ENCODE data around the gene GCDH. TPM values are rescaled to one million over a fixed set of nuclear protein-coding genes. Genes with fewer than 3 reads are reported as not detected.

GCDH gene
- total RNA-seq, 2 experiments from 2014 or later = 35.4 to 41.7 TPM

- H3K36me3 Mint-ChIP-seq (ENCODE audit: low read depth) = peaks cover 53% of the 10 kb centered on the region
- peaks cover 67% of the 10 kb centered on the region for H3K4me1 Mint-ChIP-seq
- H3K27ac Mint-ChIP-seq = peak overlapping the region; percentile 96
- POLR2A ChIA-PET = no interaction called here
- no peaks in the 10 kb centered on the region for H3K9me3 Mint-ChIP-seq
- no peak for DNase-seq
- H3K27me3 Mint-ChIP-seq = no peaks in the 10 kb centered on the region
- peak overlapping the region; percentile 100 for H3K4me3 Mint-ChIP-seq
- CTCF ChIA-PET = no interaction called here
Observed at GRCh38 chr19:12939975-12940423, 49.0 kb downstream of the GCDH start.

GRCh38 chr19:12940897-12941296 is 49.9 kb downstream of the GCDH start:
- no peak for DNase-seq
- Mint-ChIP-seq H3K4me1 (peaks cover 75% of the 10 kb centered on the region), H3K36me3 (ENCODE audit: low read depth) (peaks cover 61% of the 10 kb centered on the region), H3K27me3 (no peaks in the 10 kb centered on the region), H3K27ac (peak overlapping the region; percentile 77), H3K4me3 (peak overlapping the region; percentile 100), H3K9me3 (no peaks in the 10 kb centered on the region)
- POLR2A ChIA-PET = no interaction called here
- CTCF ChIA-PET = interaction anchor here (0.6 kb wide), 1 partner anchor 609 kb away, joined by 3 read pairs; no protein-coding TSS in a partner anchor

GRCh38 chr19:12943437-12944044 is 52.6 kb downstream of the GCDH start:
- DNase-seq = no peak
- peaks cover 69% of the 10 kb centered on the region for H3K4me1 Mint-ChIP-seq
- POLR2A ChIA-PET = no interaction called here
- peak overlapping the region; percentile 31 for H3K4me3 Mint-ChIP-seq
- peak overlapping the region; percentile 42 for H3K27ac Mint-ChIP-seq
- peaks cover 73% of the 10 kb centered on the region for H3K36me3 Mint-ChIP-seq (ENCODE audit: low read depth)
- no peaks in the 10 kb centered on the region for H3K27me3 Mint-ChIP-seq
- no peaks in the 10 kb centered on the region for H3K9me3 Mint-ChIP-seq
- CTCF ChIA-PET = interaction anchor here (0.5 to 0.6 kb wide), 2 partner anchors 329 to 643 kb away, joined by 3 read pairs; no protein-coding TSS in a partner anchor

- H3K9me3 Mint-ChIP-seq = no peaks in the 10 kb centered on the region
- ChIA-PET POLR2A (no interaction called here), CTCF (interaction anchor here (0.5 to 0.7 kb wide), 3 partner anchors 33 to 644 kb away, joined by 3 to 4 read pairs (median 3); no protein-coding TSS in a partner anchor)
- peak overlapping the region; percentile 96 for H3K27ac Mint-ChIP-seq
- no peak overlapping the region for H3K4me3 Mint-ChIP-seq
- H3K27me3 Mint-ChIP-seq = no peaks in the 10 kb centered on the region
- H3K4me1 Mint-ChIP-seq = peaks cover 69% of the 10 kb centered on the region
- no peak for DNase-seq
- H3K36me3 Mint-ChIP-seq (ENCODE audit: low read depth) = peaks cover 69% of the 10 kb centered on the region
Observed at GRCh38 chr19:12944104-12944674, 53.2 kb downstream of the GCDH start.

GRCh38 chr19:12945479-12946091 is 54.6 kb downstream of the GCDH start, which contains the start of gene RAD23A:
Gene RAD23A (plus strand): TSS chr19:12945862. CDS start chr19:12945949, 87 bp downstream.
- Mint-ChIP-seq H3K36me3 (ENCODE audit: low read depth) (peaks cover 62% of the 10 kb centered on the region), H3K27ac (peak within 1 kb of the TSS; percentile 96), H3K4me1 (peaks cover 60% of the 10 kb centered on the region), H3K27me3 (no peaks in the 10 kb centered on the region), H3K4me3 (peak within 1 kb of the TSS; percentile 95), H3K9me3 (no peaks in the 10 kb centered on the region)
- POLR2A ChIA-PET = no interaction called here
- DNase-seq = peak; percentile 98
- CTCF ChIA-PET = interaction anchor here (7.2 kb wide), 1 partner anchor 20 kb away, joined by 31 read pairs; no protein-coding TSS in a partner anchor

- H3K9me3 Mint-ChIP-seq = no peaks in the 10 kb centered on the region
- peak overlapping the region; percentile 95 for H3K4me3 Mint-ChIP-seq
- peak; percentile 58 for DNase-seq
- ChIA-PET POLR2A (no interaction called here), CTCF (interaction anchor here (7.2 kb wide), 1 partner anchor 19 kb away, joined by 31 read pairs; no protein-coding TSS in a partner anchor)
- H3K27ac Mint-ChIP-seq = peak overlapping the region; percentile 94
- peaks cover 63% of the 10 kb centered on the region for H3K36me3 Mint-ChIP-seq (ENCODE audit: low read depth)
- H3K27me3 Mint-ChIP-seq = no peaks in the 10 kb centered on the region
- H3K4me1 Mint-ChIP-seq = peaks cover 60% of the 10 kb centered on the region
Observed at GRCh38 chr19:12946092-12946721, 55.2 kb downstream of the GCDH start.

- ChIA-PET CTCF (interaction anchor here (1.5 to 7.2 kb wide), 3 partner anchors 9 to 62 kb away, joined by 3 to 31 read pairs (median 4); no protein-coding TSS in a partner anchor), POLR2A (no interaction called here)
- peaks cover 61% of the 10 kb centered on the region for H3K4me1 Mint-ChIP-seq
- peak overlapping the region; percentile 94 for H3K27ac Mint-ChIP-seq
- H3K36me3 Mint-ChIP-seq (ENCODE audit: low read depth) = peaks cover 69% of the 10 kb centered on the region
- no peaks in the 10 kb centered on the region for H3K9me3 Mint-ChIP-seq
- peak overlapping the region; percentile 95 for H3K4me3 Mint-ChIP-seq
- DNase-seq = no peak
- no peaks in the 10 kb centered on the region for H3K27me3 Mint-ChIP-seq
Observed at GRCh38 chr19:12946731-12947496, 56.0 kb downstream of the GCDH start.

- Mint-ChIP-seq H3K36me3 (ENCODE audit: low read depth) (peaks cover 67% of the 10 kb centered on the region), H3K4me3 (no peak overlapping the region), H3K4me1 (peaks cover 54% of the 10 kb centered on the region), H3K27ac (peak overlapping the region; percentile 58), H3K27me3 (no peaks in the 10 kb centered on the region), H3K9me3 (no peaks in the 10 kb centered on the region)
- CTCF ChIA-PET = interaction anchor here (0.6 to 7.2 kb wide), 4 partner anchors 10 to 63 kb away, joined by 3 to 31 read pairs (median 4); no protein-coding TSS in a partner anchor
- POLR2A ChIA-PET = no interaction called here
- no peak for DNase-seq
Observed at GRCh38 chr19:12947702-12948611, 57.0 kb downstream of the GCDH start.

- Mint-ChIP-seq H3K4me3 (no peak overlapping the region), H3K27me3 (no peaks in the 10 kb centered on the region), H3K4me1 (peaks cover 49% of the 10 kb centered on the region), H3K27ac (no peak overlapping the region), H3K9me3 (no peaks in the 10 kb centered on the region), H3K36me3 (ENCODE audit: low read depth) (peaks cover 63% of the 10 kb centered on the region)
- DNase-seq = no peak
- POLR2A ChIA-PET = no interaction called here
- CTCF ChIA-PET = interaction anchor here (1.2 to 7.2 kb wide), 3 partner anchors 11 to 17 kb away, joined by 4 to 31 read pairs (median 5); no protein-coding TSS in a partner anchor
Observed at GRCh38 chr19:12948612-12949362, 57.8 kb downstream of the GCDH start.

Measured in activated CD4-positive, alpha-beta T cell treated with anti-CD3 and anti-CD28 coated beads, Interleukin-2, amount 10 ng/mL, durations not matched to agents 7 days and 5 days (primary cell).